GM12875 (cell line): Measurements from ENCODE around the gene CMTM4.

Source experiments
- H3K4me3 ChIP-seq: one replicate; pipeline ENCODE4 v1.5.1; 2011; ENCODE audit warnings: low read depth, low read length, control low read depth
- TF ChIP-seq, protein P1 (sequence below): IDR thresholded peaks from 2 replicates; pipeline ENCODE4 v1.5.1; 2011; ENCODE audit warnings: low read depth, mild to moderate bottlenecking, control low read depth, inconsistent platforms, low read length, moderate library complexity, borderline replicate concordance; ENCODE audit not compliant: insufficient read depth

The CMTM4 gene

DNA sequence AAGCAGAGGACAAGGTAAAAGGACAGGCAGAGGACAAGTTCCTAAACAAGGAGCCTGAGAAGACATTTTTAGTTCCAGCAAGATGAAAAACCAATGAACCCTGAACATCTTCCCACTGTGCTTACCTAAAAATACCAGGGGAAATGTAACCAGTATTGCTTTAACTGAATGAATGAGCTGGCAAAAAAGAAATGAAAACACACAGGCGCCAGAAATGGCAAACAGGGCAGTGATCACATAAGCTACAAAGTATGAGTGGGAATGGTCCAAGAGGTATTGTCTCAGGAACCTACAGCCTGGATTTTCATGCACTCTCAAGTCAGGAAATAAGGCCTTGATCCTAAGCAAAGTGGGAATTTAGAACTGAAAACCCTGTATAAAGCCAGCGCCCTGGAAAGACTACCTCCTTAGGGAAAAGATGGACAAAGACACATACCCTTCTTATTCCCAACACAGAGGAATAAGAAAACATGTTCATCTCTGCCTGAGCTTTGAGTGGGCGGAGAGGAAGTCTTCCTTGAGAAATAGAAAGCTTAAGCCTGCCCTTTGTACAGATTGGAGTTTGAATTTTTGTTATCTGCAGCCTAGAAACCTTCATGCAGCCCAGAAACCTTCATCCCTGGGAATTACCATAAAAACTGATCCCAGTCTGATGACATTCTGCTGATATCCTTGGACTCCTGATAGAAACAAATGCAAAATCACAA is 115.1 kb downstream of the CMTM4 start:
- TF ChIP-seq, protein P1, sequence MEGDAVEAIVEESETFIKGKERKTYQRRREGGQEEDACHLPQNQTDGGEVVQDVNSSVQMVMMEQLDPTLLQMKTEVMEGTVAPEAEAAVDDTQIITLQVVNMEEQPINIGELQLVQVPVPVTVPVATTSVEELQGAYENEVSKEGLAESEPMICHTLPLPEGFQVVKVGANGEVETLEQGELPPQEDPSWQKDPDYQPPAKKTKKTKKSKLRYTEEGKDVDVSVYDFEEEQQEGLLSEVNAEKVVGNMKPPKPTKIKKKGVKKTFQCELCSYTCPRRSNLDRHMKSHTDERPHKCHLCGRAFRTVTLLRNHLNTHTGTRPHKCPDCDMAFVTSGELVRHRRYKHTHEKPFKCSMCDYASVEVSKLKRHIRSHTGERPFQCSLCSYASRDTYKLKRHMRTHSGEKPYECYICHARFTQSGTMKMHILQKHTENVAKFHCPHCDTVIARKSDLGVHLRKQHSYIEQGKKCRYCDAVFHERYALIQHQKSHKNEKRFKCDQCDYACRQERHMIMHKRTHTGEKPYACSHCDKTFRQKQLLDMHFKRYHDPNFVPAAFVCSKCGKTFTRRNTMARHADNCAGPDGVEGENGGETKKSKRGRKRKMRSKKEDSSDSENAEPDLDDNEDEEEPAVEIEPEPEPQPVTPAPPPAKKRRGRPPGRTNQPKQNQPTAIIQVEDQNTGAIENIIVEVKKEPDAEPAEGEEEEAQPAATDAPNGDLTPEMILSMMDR: no peak

DNA sequence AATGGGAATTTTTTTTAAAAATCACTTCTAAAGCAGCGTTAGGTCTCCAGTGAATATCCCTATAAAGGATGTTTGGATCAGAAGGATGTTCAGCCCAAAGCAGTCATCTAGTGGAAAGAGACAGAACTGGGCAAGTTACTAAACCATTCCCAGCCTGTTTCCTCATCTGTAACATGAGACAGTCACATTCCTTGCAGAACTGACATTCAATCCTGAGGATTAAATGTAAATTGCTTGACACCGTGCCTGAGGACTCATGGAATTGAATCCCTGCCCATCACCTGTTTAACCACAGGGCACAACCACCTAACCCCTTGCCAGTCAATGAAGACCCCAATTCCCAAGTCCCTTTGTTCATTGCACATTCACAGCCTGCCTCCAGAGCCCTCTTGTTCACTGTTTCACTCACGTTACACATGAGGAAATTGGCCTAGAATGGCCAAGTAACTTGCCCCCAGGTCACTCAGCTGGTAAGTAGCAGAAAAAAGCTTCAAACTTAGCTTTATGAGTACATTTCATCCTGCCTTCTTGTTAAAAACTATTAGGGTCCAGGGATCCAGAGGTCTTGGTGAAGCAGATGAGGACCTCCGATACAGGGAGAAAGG is 115.8 kb downstream of the CMTM4 start:
- TF ChIP-seq, protein P1: no peak
- H3K4me3 ChIP-seq: no peak overlapping the region

More for the DNA sequence above, 115.1 kb downstream of the CMTM4 start:
- H3K4me3 ChIP-seq: no peak overlapping the region

DNA sequence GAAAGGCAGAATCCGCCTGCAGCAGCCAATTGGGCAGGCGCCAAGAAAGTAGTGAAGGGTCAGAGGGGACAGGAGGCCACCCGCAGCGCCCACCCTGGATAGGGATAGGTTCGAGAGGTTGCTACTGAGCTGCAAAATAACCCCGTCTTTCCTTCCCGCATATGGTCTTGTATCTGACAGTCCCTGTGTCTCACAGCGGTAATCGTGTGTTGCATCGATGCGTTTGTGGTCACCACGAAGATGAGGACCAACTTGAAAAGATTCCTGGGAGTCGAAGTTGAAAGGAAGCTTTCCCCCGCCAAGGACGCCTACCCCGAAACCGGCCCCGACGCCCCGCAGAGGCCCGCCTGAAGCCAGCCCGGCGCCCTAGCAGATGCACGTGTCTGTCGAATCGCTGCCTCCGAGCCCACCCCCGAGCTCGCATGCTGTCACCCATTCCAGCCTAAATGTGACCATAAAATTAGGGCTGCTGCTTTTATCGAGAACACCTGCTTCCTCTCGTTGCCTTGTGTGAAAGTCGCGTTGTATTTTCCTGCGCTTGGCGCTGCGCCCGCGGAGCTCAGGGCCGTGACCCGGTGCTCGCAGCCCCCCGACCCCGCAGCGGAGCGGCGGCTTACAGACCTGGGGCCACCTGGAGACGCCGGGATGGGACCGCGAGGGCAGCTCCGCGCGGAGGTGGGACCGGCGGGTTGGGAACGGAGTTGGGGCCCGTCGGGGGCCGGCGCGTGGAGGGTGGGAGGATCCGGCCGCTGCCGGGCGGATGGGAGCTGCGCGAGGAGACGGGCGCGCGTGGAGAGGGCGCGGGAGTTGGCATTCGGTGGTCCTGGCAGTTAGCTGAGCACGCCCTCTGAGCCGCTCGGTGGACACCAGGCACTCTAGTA is 117.7 kb downstream of the CMTM4 start, which contains the start of gene CMTM2:
Gene CMTM2 (plus strand): TSS at position 813 of the 881 bp plus-strand sequence. CDS start 145 bp downstream, outside the sequence.
- no peak within 1 kb of the TSS for H3K4me3 ChIP-seq
- TF ChIP-seq, protein P1: no peak

DNA sequence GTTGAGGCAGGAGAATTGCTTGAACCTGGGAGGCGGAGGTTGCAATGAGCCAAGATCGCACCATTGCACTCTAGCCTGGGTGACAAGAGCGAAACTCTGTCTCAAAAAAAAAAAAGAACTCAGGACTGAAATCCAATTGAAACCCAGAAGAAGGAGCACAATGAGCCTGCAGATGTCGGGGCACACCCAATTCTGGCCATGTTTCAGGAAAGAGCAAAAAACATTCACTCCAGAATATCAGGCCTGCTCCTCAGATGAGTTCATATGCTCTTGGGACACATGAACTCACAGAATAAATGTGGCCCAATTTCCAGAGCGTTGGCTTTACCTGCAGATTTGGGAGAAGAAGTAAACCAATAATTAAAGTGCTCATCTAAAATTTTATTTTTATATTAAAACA is 120.2 kb downstream of the CMTM4 start:
- no peak overlapping the region for H3K4me3 ChIP-seq
- TF ChIP-seq, protein P1: no peak

DNA sequence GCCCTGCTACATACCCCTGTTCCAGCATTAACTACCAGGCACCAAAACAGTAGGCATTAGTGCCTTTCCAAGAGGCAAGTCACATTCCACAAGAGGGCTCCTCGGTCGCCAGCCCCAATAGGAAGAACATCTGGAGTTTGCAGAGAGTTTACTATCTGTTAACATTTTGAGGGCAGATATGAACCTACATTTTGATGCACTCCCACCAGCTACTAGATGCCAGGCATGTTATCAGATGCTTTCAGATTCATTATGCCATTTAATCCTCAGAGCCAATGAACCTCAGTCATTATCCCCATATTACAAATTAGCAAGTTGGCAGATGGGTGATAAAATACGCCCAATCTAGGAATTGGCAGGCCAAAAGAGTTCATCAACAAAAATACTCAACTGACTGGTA is 121.5 kb downstream of the CMTM4 start:
- H3K4me3 ChIP-seq: no peak overlapping the region
- TF ChIP-seq, protein P1: no peak

DNA sequence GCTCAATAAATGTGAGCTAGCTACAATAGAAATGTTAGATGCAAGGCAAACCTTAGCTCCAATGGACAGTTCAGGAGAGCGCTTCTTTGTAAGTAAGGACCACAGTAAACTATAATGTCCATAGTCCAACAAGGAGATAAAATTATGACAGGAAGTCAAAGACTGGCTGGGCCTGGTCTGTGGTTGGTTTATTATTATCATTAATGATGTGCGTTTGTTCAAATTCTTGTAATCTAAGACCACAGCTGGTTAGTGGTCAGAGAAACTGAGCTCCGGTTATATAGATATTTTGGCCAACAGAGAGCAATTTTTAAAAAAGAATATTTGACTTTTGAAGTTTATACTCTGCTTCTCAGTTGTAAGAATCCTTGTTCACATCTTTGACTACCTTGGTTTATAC is 122.0 kb downstream of the CMTM4 start:
- TF ChIP-seq, protein P1: no peak
- H3K4me3 ChIP-seq: no peak overlapping the region
